HG02623 (cell line): ENCODE measurements around the gene ZFAND4.
"Not testable (repeated sequence)": the region's sequence is repeated elsewhere in the genome, so short reads cannot be mapped to it uniquely, and the experiment has no call there.

Experiments
- ATAC-seq: cut with Tn5 transposase; IDR thresholded peaks from one replicate; pipeline ENCODE4 v1.9.1; 2021; ENCODE audit warnings: moderate library complexity; ENCODE audit not compliant: unreplicated experiment

ZFAND4 gene

GRCh38 chr10:45592432-45592831, 80.1 kb downstream of the ZFAND4 start:
- ATAC-seq, result no peak

- ATAC-seq, result no peak
Observed at GRCh38 chr10:45591280-45591679, 81.3 kb downstream of the ZFAND4 start.

GRCh38 chr10:45589868-45590267, 82.7 kb downstream of the ZFAND4 start:
- no peak for ATAC-seq

- no peak for ATAC-seq
Observed at GRCh38 chr10:45589009-45589408, 83.6 kb downstream of the ZFAND4 start.

- ATAC-seq, result no peak
Observed at GRCh38 chr10:45586028-45586824, 86.3 kb downstream of the ZFAND4 start.

GRCh38 chr10:45585131-45585530, 87.4 kb downstream of the ZFAND4 start:
- ATAC-seq, result no peak

GRCh38 chr10:45582386-45582781, 90.2 kb downstream of the ZFAND4 start:
- ATAC-seq, result no peak

- no peak for ATAC-seq
Observed at GRCh38 chr10:45581582-45582385, 90.8 kb downstream of the ZFAND4 start.

- peak; percentile 37 for ATAC-seq
Observed at GRCh38 chr10:45581216-45581549, 91.4 kb downstream of the ZFAND4 start.

- peak; percentile 56 for ATAC-seq
Observed at GRCh38 chr10:45580371-45581215, 92.0 kb downstream of the ZFAND4 start.

GRCh38 chr10:45578384-45578971, 94.1 kb downstream of the ZFAND4 start:
- no peak for ATAC-seq

GRCh38 chr10:45575966-45576597, 96.5 kb downstream of the ZFAND4 start:
- no peak for ATAC-seq

- ATAC-seq, result not testable (repeated sequence)
Observed at GRCh38 chr10:45575032-45575761, 97.4 kb downstream of the ZFAND4 start.

- ATAC-seq, result no peak
Observed at GRCh38 chr10:45569471-45569870, 103.1 kb downstream of the ZFAND4 start.

- ATAC-seq, result no peak
Observed at GRCh38 chr10:45566415-45566814, 106.2 kb downstream of the ZFAND4 start.
